Gastroesophageal sphincter (tissue), 4 donors: ENCODE data around the gene RDH11. TPM values are rescaled to one million over a fixed set of nuclear protein-coding genes. Genes with fewer than 3 reads are reported as not detected.

Experiments
- ATAC-seq: fragments of 150-250 bp; one replicate; pipeline ENCODE4 v1.9.1; 2016; ENCODE audit warnings: mild to moderate bottlenecking, moderate library complexity
- H3K27ac ChIP-seq, 4 donors: fragments of 200-600 bp; sonication (generic) in 3 of 4; 1 replicate in 3 of 4; 2 replicates in 1 of 4; pipeline ENCODE4 v1.5.1; 2016 to 2019
- H3K27me3 ChIP-seq: fragments of 200-600 bp; sonication (generic); one replicate; pipeline ENCODE4 v1.5.1; 2019
- H3K36me3 ChIP-seq, 2 donors: fragments of 200-600 bp; sonication (generic); one replicate each; pipeline ENCODE4 v1.5.1; 2019; ENCODE audit warnings: control low read depth in 1 of 2
- H3K4me1 ChIP-seq, 3 donors: fragments of 200-600 bp; sonication (generic); 1 replicate in 2 of 3; 2 replicates in 1 of 3; pipeline ENCODE4 v1.5.1; 2016 to 2019; ENCODE audit warnings: control low read depth in 2 of 3
- H3K4me3 ChIP-seq, 2 donors: fragments of 200-600 bp; sonication (generic); one replicate each; pipeline ENCODE4 v1.5.1; 2019; ENCODE audit warnings: mild to moderate bottlenecking in 1 of 2, moderate library complexity in 1 of 2
- H3K9me3 ChIP-seq, 3 donors: fragments of 200-600 bp; sonication (generic); one replicate each; pipeline ENCODE4 v1.5.1; 2017 to 2019; ENCODE audit warnings: control low read depth in 2 of 3
- EP300 ChIP-seq: sonication (generic); formaldehyde crosslinking; IDR thresholded peaks from one replicate; pipeline ENCODE4 v1.6.1; 2017; ENCODE audit warnings: antibody characterized with exemption, mild to moderate bottlenecking
- POLR2A ChIP-seq, 2 donors: fragments of 450-650 bp; IDR thresholded peaks; one replicate each; pipeline ENCODE4 v1.6.1; 2017; ENCODE audit warnings: antibody characterized with exemption in 2 of 2, mild to moderate bottlenecking in 2 of 2, moderate library complexity in 1 of 2
- POLR2AphosphoS5 ChIP-seq: sonication (generic); formaldehyde crosslinking; IDR thresholded peaks from one replicate; pipeline ENCODE4 v1.6.1; 2017; ENCODE audit warnings: antibody characterized with exemption
- WGBS, 2 donors: methylation state at CpG; one replicate each; pipeline ENCODE4 v1.1.5; 2018; ENCODE audit warnings: low coverage in 1 of 2; 5-methylcytosine and 5-hydroxymethylcytosine counted together
- total RNA-seq, 4 donors: library from RNA; depleted of rRNA; stranded (reverse); fragments of >200 nt; gene quantifications; one replicate each; pipeline ENCODE4 v1.1.0, GENCODE V29; 2016
- TF ChIP-seq, protein P1 (sequence below), 4 experiments: fragments of 200-600 bp in 2 of 4; fragments of 450-650 bp in 2 of 4; sonication (generic) in 1 of 4; IDR thresholded peaks; one replicate each; pipeline ENCODE4 v1.5.1; 2017 to 2019; ENCODE audit warnings: antibody characterized with exemption in 4 of 4, mild to moderate bottlenecking in 2 of 4, moderate library complexity in 2 of 4

The RDH11 gene
- total RNA-seq, 4 donors from 2014 or later, result 38.5 to 42.5 (median 41.4) TPM

DNA sequence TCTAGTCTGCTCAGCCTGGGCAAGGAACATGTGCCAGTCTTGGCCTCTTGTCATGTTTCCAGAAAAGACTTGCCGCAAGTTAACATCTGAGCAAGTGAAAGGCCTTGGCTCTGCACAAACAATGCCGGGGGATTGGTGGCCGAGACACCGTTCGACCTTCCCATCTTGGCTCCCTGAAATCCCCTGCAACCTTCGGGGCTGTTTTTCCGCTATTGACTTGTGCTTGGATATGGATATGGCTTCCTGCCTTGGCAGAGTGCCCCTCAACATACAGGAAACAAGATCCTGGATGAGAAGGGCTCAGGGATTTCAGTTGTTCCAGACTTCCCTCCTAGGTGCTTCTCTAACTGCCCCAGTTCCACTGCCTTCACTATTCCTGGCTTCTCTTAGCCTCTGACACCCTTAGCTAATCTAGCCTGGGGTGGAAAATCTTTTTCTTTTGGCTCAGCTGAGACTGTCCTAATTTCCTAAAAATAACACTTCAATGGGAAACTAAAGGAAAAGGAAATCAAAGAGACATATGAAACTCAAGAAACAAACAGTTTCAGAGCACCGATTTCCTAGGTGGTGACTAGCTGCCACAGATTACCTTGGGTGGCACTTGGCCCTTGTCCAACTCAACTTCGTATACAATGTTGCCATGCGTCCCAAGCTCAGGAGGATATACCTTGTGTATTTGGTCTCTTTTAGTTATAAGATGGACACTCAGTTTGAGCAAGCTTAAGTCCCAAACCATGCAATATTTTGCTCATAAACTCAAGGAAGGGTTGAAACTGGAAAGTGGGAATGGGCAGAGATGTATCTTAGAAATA lies 40.0 kb upstream of the RDH11 start:
- H3K4me3 ChIP-seq, result no peak overlapping the region
- ATAC-seq, result no peak
- H3K36me3 ChIP-seq, result no peaks in the 10 kb centered on the region
- no peak overlapping the region for H3K27ac ChIP-seq
- H3K4me1 ChIP-seq, result no peaks in the 10 kb centered on the region
- no peaks in the 10 kb centered on the region for H3K9me3 ChIP-seq
- H3K27me3 ChIP-seq, result no peaks in the 10 kb centered on the region
- 71 to 79% methylated on average over 9 to 10 of the region's 10 CpGs for WGBS, 2 donors
- TF ChIP-seq EP300, result no peak
- TF ChIP-seq POLR2AphosphoS5, result no peak
- no peak for TF ChIP-seq POLR2A (IDR thresholded peaks at IDR 0.05)
- TF ChIP-seq, protein P1, sequence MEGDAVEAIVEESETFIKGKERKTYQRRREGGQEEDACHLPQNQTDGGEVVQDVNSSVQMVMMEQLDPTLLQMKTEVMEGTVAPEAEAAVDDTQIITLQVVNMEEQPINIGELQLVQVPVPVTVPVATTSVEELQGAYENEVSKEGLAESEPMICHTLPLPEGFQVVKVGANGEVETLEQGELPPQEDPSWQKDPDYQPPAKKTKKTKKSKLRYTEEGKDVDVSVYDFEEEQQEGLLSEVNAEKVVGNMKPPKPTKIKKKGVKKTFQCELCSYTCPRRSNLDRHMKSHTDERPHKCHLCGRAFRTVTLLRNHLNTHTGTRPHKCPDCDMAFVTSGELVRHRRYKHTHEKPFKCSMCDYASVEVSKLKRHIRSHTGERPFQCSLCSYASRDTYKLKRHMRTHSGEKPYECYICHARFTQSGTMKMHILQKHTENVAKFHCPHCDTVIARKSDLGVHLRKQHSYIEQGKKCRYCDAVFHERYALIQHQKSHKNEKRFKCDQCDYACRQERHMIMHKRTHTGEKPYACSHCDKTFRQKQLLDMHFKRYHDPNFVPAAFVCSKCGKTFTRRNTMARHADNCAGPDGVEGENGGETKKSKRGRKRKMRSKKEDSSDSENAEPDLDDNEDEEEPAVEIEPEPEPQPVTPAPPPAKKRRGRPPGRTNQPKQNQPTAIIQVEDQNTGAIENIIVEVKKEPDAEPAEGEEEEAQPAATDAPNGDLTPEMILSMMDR (IDR thresholded peaks at IDR 0.05), result no peak

GRCh38 chr14:67734675-67735074 lies 39.1 kb upstream of the RDH11 start:
- no peaks in the 10 kb centered on the region for H3K4me1 ChIP-seq
- H3K4me3 ChIP-seq, result no peak overlapping the region
- H3K27me3 ChIP-seq, result no peaks in the 10 kb centered on the region
- no peaks in the 10 kb centered on the region for H3K36me3 ChIP-seq
- H3K27ac ChIP-seq, result no peak overlapping the region
- ATAC-seq, result no peak
- 59 to 100% methylated on average over 1 to 3 of the region's 3 CpGs for WGBS, 2 donors
- TF ChIP-seq EP300 (no peak), POLR2A (IDR thresholded peaks at IDR 0.05) (no peak), POLR2AphosphoS5 (no peak)
- TF ChIP-seq, protein P1 (IDR thresholded peaks at IDR 0.05), result no peak
- no peaks in the 10 kb centered on the region for H3K9me3 ChIP-seq

DNA sequence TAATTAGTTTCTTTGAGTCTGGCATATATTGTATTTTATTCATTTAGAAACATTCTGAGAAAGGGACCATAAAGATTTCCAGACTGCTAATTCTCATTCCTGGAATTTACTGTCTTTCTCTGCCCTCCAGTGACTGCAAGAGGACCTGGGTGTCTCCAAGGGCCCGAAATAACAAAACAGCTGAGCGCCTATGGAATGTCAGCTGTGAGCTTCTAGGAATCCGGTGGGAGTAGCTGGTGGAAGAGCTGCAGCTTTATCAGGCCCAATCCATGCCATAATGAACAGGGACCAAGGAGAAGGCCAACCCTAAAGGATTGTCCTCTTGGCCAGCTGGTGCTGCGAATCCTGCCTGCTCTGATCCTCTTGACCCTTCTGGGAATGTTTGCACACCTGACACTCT lies 38.1 kb upstream of the RDH11 start:
- no peaks in the 10 kb centered on the region for H3K27me3 ChIP-seq
- no peaks in the 10 kb centered on the region for H3K9me3 ChIP-seq
- no peak overlapping the region for H3K4me3 ChIP-seq
- no peaks in the 10 kb centered on the region for H3K4me1 ChIP-seq
- H3K36me3 ChIP-seq, result no peaks in the 10 kb centered on the region
- 79 to 89% methylated on average over 3 of the region's 4 CpGs for WGBS, 2 donors
- no peak overlapping the region for H3K27ac ChIP-seq
- no peak for ATAC-seq
- TF ChIP-seq POLR2A (IDR thresholded peaks at IDR 0.05), result no peak
- TF ChIP-seq, protein P1 (IDR thresholded peaks at IDR 0.05), result no peak
- TF ChIP-seq POLR2AphosphoS5, result no peak
- no peak for TF ChIP-seq EP300

GRCh38 chr14:67729072-67729885 lies 33.7 kb upstream of the RDH11 start:
- ATAC-seq, result no peak
- H3K9me3 ChIP-seq, result peaks cover 0 to 6% (median 0%) of the 10 kb centered on the region in 3 donors
- H3K27ac ChIP-seq, result no peak overlapping the region
- TF ChIP-seq EP300, result no peak
- TF ChIP-seq POLR2AphosphoS5, result no peak
- H3K36me3 ChIP-seq, result no peaks in the 10 kb centered on the region
- H3K4me3 ChIP-seq, result no peak overlapping the region
- WGBS, 2 donors, result 42 to 52% methylated on average over 7 to 8 of the region's 21 CpGs
- H3K4me1 ChIP-seq, result no peaks in the 10 kb centered on the region
- H3K27me3 ChIP-seq, result peaks cover 7% of the 10 kb centered on the region

DNA sequence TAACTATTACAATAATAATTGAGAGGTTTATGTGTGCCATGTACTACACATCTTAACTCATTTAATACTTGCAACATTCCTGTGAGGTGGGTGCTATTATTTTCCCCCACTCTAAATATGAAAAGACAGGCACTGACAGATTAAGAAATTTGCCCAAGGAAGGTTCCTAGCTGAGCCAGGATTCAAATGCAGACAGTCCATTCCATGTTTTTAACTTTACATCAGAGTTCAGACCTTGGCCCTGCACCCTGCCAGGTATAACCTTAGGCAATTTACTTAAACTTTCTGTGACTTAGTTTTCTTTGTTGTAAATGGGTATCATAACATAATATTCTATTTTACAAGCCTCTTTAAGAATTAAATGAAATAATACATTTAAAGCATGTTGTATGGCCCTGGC lies 32.7 kb upstream of the RDH11 start:
- H3K27ac ChIP-seq, result no peak overlapping the region
- H3K4me3 ChIP-seq, result no peak overlapping the region
- TF ChIP-seq, protein P1 (IDR thresholded peaks at IDR 0.05), result no peak
- no peak for TF ChIP-seq POLR2A (IDR thresholded peaks at IDR 0.05)
- TF ChIP-seq POLR2AphosphoS5, result no peak
- TF ChIP-seq EP300, result no peak
- peaks cover 0 to 6% (median 0%) of the 10 kb centered on the region in 3 donors for H3K9me3 ChIP-seq
- H3K4me1 ChIP-seq, result no peaks in the 10 kb centered on the region
- H3K27me3 ChIP-seq, result peaks cover 7% of the 10 kb centered on the region
- H3K36me3 ChIP-seq, result no peaks in the 10 kb centered on the region
- no peak for ATAC-seq
